HG03108 (cell line): ENCODE results near the gene SETX.

Experiments used
- ATAC-seq: cut with Tn5 transposase; IDR thresholded peaks from one replicate; pipeline ENCODE4 v1.9.1; 2021; ENCODE audit warnings: moderate library complexity; ENCODE audit not compliant: unreplicated experiment

The SETX gene

GRCh38 chr9:132226571-132227430 lies 128.0 kb downstream of the SETX start:
- ATAC-seq = no peak

GRCh38 chr9:132224645-132225044 lies 130.1 kb downstream of the SETX start:
- ATAC-seq = no peak

GRCh38 chr9:132221941-132222340 lies 132.8 kb downstream of the SETX start:
- no peak for ATAC-seq

GRCh38 chr9:132218208-132218607 lies 136.6 kb downstream of the SETX start:
- no peak for ATAC-seq

- no peak for ATAC-seq
These were observed 137.7 kb downstream of the SETX start for GRCh38 chr9:132216861-132217619.

- no peak for ATAC-seq
These were observed 140.7 kb downstream of the SETX start for GRCh38 chr9:132214027-132214622.

GRCh38 chr9:132211570-132211969 lies 143.2 kb downstream of the SETX start:
- no peak for ATAC-seq
